Esophagus squamous epithelium (tissue), 5 donors: ENCODE results near the gene RAB11B. TPM values are rescaled to one million over a fixed set of nuclear protein-coding genes. Genes with fewer than 3 reads are reported as not detected.

ENCODE experiments used
- DNase-seq: peaks from one replicate; lab custom pipeline; 2025; lab: John Stamatoyannopoulos, UW
- H3K27ac ChIP-seq, 4 donors: fragments of 200-600 bp; sonication (generic); one replicate each; pipeline ENCODE4 v1.5.1; 2016 to 2019; ENCODE audit warnings: mild to moderate bottlenecking in 1 of 4
- H3K27me3 ChIP-seq, 4 donors: fragments of 200-600 bp; sonication (generic); 1 replicate in 3 of 4; 2 replicates in 1 of 4; pipeline versions ENCODE4 v1.5.1 to v1.6.0; 2017 to 2021; ENCODE audit warnings: antibody characterized with exemption in 1 of 4
- H3K36me3 ChIP-seq, 3 donors: fragments of 200-600 bp; sonication (generic); one replicate each; pipeline ENCODE4 v1.5.1; 2016 to 2019
- H3K4me1 ChIP-seq, 3 donors: fragments of 200-600 bp; sonication (generic); one replicate each; pipeline ENCODE4 v1.5.1; 2017 to 2019
- H3K4me3 ChIP-seq, 4 donors: fragments of 200-600 bp; sonication (generic); 1 replicate in 3 of 4; 2 replicates in 1 of 4; pipeline ENCODE4 v1.5.1; 2016 to 2019; ENCODE audit warnings: mild to moderate bottlenecking in 2 of 4, moderate library complexity in 1 of 4
- H3K9me3 ChIP-seq, 3 donors: fragments of 200-600 bp; sonication (generic); one replicate each; pipeline ENCODE4 v1.5.1; 2016 to 2019
- CTCF ChIP-seq, 6 experiments: fragments of 450-650 bp in 4 of 6; fragments of 200-600 bp in 2 of 6; sonication (generic) in 2 of 6; IDR thresholded peaks; one replicate each; pipeline ENCODE4 v1.5.1; 2016 to 2019; ENCODE audit warnings: antibody characterized with exemption in 6 of 6, mild to moderate bottlenecking in 4 of 6, moderate library complexity in 4 of 6
- POLR2A ChIP-seq, 4 donors: fragments of 450-650 bp; IDR thresholded peaks; one replicate each; pipeline ENCODE4 v1.6.1; 2017; ENCODE audit warnings: antibody characterized with exemption in 4 of 4, mild to moderate bottlenecking in 4 of 4, moderate library complexity in 3 of 4
- WGBS, 2 donors: methylation state at CpG; one replicate each; pipeline ENCODE4 v1.1.5; 2018; 5-methylcytosine and 5-hydroxymethylcytosine counted together
- intact Hi-C: fragments of 100-400 bp; cut with DNase I; formaldehyde crosslinking; loops from one replicate; pipeline ENCODE4 v1.15.0; 2022
- total RNA-seq, 4 donors: library from RNA; depleted of rRNA; stranded (reverse); fragments of >200 nt; gene quantifications; one replicate each; pipeline ENCODE4 v1.1.0, GENCODE V29; 2016
- donor health status: DM: yes; HTN: yes; CAD: no.

RAB11B gene
- total RNA-seq, 4 donors from 2014 or later: 11.3 to 44.0 (median 26.0) TPM

DNA sequence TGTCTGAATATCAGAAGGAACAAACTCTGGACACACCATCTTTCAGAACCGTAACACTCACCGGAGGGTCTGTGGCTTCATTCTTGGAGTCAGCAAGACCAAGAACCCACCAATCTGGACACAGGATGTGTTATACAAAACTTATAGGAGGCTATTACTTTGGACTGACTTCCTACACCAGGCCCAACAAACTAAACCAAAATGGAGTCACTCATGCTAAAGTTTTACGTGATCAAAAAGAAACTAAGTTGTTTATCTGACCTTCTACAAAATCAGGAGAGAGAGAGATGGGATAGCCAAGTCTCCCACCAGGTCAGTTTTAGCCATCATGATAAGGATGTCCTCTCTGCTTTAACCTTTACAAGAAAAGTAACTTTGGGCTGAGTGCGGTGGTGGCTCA lies 3.2 kb upstream of the RAB11B start:
- H3K27me3 ChIP-seq: no peaks in the 10 kb centered on the region
- no peak for TF ChIP-seq CTCF (IDR thresholded peaks at IDR 0.05)
- no peak for TF ChIP-seq POLR2A (IDR thresholded peaks at IDR 0.05)
- 64 to 92% methylated on average over 4 of the region's 4 CpGs for WGBS, 2 donors
- no peaks in the 10 kb centered on the region for H3K9me3 ChIP-seq
- H3K36me3 ChIP-seq: no peaks in the 10 kb centered on the region
- peaks cover 21 to 65% (median 34%) of the 10 kb centered on the region in 3 donors for H3K4me1 ChIP-seq
- H3K4me3 ChIP-seq: no peak overlapping the region
- peak overlapping the region; percentile 78 to 85 (median 80) for H3K27ac ChIP-seq
- intact Hi-C loops: no loop called here
- no peak for DNase-seq

DNA sequence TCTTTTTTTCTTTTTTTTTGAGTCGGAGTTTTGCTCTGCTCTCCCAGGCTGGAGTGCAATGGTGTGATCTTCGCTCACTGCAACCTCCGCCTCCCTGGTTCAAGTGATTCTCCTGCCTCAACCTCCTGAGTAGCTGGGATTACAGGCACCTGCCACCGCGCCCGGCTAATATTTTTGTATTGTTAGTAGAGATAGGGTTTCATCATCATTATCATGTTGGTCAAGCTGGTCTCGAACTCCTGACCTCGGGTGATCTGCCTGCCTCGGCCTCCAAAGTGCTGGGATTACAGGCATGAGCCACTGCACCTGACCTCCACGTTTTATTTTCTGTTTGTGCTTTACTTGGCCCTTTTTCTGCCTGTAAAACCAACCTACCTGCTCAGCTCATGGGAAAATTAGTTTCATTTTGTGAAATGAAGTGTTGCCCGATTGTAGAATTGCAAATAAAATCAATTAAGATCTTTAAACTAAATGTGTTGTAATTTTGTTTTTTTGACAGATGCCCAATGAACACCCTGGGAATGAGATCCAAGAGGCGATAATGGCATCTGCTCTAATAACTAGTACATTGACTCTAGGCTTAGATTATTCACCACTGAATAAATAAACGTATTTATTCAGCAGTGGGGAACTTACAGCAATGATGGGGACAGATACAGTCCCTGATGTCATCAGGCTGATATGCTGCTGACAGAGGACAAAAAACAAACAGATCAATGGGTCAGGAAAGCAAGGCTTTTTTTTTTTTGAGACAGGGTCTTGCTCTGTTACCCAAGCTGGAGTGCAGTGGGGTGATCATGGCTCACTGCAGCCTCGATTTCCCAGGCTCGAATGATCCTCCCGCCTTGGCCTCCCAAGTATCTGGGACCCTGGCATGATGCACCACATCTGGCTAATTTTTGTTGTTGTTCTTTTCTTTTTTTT lies 2.2 kb upstream of the RAB11B start:
- H3K36me3 ChIP-seq: no peaks in the 10 kb centered on the region
- no peak overlapping the region for H3K4me3 ChIP-seq
- H3K4me1 ChIP-seq: peaks cover 25 to 75% (median 38%) of the 10 kb centered on the region in 3 donors
- 87 to 88% methylated on average over 16 of the region's 16 CpGs for WGBS, 2 donors
- no peak for DNase-seq
- peak overlapping the region in 1 of 4 donors; percentile 11 for H3K27ac ChIP-seq
- intact Hi-C loops: no loop called here
- TF ChIP-seq CTCF (IDR thresholded peaks at IDR 0.05) (no peak), POLR2A (IDR thresholded peaks at IDR 0.05) (no peak)
- H3K9me3 ChIP-seq: no peaks in the 10 kb centered on the region
- H3K27me3 ChIP-seq: no peaks in the 10 kb centered on the region

- Histone ChIP-seq H3K27ac (peak overlapping the region in 2 of 4 donors; percentile 99 to 100), H3K4me1 (peaks cover 25 to 79% (median 44%) of the 10 kb centered on the region in 3 donors), H3K9me3 (no peaks in the 10 kb centered on the region), H3K36me3 (no peaks in the 10 kb centered on the region), H3K4me3 (no peak overlapping the region), H3K27me3 (no peaks in the 10 kb centered on the region)
- WGBS, 2 donors: 54 to 55% methylated on average over 2 of the region's 2 CpGs
- intact Hi-C loops: no loop called here
- no peak for DNase-seq
- TF ChIP-seq CTCF (IDR thresholded peaks at IDR 0.05): no peak
- no peak for TF ChIP-seq POLR2A (IDR thresholded peaks at IDR 0.05)
Measured at GRCh38 chr19:8388612-8388958, 1.6 kb upstream of the RAB11B start.

DNA sequence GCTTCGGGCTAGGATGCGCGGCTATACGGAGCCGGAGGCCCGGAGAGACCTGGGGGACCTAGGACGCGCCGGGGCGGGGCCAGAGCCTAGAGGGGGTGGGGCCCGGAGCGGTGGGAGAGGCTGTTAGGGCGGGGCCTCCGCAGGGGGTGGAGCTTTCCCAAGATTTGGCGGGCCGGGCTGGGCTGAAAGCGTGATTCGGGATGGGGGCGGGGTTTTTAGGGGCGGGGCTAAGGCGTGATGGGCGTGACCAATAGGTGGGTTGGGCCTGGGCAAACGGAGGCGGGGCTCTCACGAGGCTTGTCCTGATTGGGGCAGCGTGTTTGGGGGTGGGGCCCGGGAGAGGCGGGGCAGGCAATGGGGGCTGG lies 439 bp downstream of the RAB11B start:
- peak; percentile 59 for DNase-seq
- intact Hi-C loops: no loop called here
- Histone ChIP-seq H3K4me1 (peaks cover 36 to 79% (median 49%) of the 10 kb centered on the region in 3 donors), H3K9me3 (no peaks in the 10 kb centered on the region), H3K27ac (peak overlapping the region; percentile 99 to 100 (median 100)), H3K4me3 (peak overlapping the region; percentile 86 to 100 (median 98)), H3K27me3 (no peaks in the 10 kb centered on the region), H3K36me3 (no peaks in the 10 kb centered on the region)
- WGBS, 2 donors: 0% methylated on average over 5 to 9 of the region's 28 CpGs
- TF ChIP-seq CTCF (IDR thresholded peaks at IDR 0.05) (no peak), POLR2A (IDR thresholded peaks at IDR 0.05) (peak in 1 of 4 donors; percentile 62)
